Ramos (cell line): Measurements from ENCODE around the gene NADSYN1.
"Not testable (repeated sequence)": the region's sequence is repeated elsewhere in the genome, so short reads cannot be mapped to it uniquely, and the experiment has no call there.

Experiments used
- in situ Hi-C: fragments of 300-500 bp; cut with MboI; formaldehyde crosslinking; loops from one replicate; pipeline ENCODE4 v1.14.3; 2022; ENCODE audit warnings: low sequenced_read_pairs; ENCODE audit not compliant: unreplicated experiment

NADSYN1 gene

GRCh38 chr11:71453037-71453917, at the start of gene NADSYN1:
Gene NADSYN1, plus strand, starts transcription at chr11:71453203. Its CDS starts 94 bp downstream, at chr11:71453297.
- in situ Hi-C loops, result no loop called here

- in situ Hi-C loops, result no loop called here
Observed at GRCh38 chr11:71404209-71404608, 48.8 kb upstream of the NADSYN1 start.

DNA sequence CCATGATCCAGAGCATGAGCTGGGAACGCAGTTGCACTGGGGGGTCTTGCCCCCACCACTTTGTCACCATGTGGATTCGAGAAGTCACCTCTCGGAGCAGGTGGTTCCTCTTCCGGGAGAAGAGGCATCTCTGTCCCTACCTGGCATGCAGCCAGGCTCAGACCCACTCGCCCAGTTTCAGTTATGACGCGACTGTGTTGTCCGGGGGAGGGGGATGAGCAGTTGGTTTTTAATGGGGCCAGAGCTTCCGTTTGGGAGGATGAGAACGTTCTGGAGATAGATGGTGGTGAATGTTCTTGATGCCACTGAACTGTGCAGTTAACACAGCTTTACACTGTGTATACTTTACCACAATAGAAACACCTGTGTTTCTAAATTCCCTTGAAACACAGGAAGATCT, 46.3 kb upstream of the NADSYN1 start:
- in situ Hi-C loops, result no loop called here

DNA sequence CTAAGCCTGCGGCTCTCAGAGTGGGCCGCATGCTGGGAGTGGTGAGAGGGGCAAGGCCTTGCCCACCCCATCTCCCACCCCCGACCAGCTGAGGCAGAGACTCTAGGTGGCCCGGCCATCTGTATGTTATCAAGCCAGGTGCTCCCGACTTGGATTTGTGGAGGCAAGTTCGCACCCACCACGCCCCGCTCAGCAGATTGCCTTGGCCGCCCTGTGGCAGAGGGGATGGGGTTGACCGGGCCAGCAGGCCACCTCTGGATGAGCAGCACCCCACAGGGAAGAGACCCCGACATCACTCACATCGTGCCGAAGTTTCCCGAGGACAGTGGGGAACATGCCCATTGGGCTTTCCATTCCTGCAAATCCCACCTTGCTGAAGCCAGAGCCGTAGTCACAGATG, 45.6 kb upstream of the NADSYN1 start:
- in situ Hi-C loops, result no loop called here

DNA sequence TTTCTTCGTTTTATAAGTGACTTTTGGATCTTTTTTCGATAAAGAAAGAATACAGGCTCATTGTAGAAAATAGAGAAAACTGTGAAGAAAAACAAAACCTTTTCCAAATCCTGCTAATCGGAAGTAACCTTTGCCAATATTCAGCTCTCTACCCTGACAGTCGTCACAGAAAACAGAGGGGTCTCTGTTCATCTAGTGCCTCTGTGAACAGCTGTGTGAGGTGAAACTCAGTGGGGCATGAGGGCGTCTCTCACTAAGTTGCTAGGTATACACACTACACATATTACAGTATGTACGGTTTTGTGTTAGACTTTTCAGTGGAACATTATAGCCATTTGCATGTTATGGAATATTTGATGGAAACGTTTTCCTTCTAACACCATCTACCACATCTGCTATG, 44.2 kb upstream of the NADSYN1 start:
- in situ Hi-C loops, result no loop called here

DNA sequence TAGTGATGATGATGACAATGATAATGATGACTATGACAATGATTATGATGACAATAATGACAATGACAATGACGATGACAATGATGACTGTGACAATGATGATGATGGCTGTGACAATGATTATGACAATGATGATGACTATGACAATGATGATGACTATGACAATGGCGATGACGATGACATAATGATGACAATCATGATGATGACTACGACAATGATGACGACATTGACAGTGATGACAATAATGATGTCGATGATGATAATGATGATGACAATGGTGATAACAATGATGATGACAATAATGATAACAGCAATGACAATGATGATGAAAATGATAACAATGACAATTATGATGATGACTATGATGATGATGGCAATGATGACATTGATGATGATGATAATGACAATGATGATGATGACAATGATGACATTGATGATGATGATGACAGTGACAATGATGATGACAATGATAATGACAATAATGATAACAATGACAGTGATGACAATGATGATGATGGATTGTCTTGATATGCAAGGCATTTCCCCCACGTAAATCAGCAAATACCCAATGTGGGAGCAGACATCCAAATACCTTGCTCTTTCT, 42.5 kb upstream of the NADSYN1 start:
- in situ Hi-C loops, result no loop called here

GRCh38 chr11:71414645-71415044, 38.4 kb upstream of the NADSYN1 start:
- in situ Hi-C loops, result loop anchor here (5.0 kb wide), 1 partner anchor 42 kb away; no protein-coding TSS in a partner anchor

DNA sequence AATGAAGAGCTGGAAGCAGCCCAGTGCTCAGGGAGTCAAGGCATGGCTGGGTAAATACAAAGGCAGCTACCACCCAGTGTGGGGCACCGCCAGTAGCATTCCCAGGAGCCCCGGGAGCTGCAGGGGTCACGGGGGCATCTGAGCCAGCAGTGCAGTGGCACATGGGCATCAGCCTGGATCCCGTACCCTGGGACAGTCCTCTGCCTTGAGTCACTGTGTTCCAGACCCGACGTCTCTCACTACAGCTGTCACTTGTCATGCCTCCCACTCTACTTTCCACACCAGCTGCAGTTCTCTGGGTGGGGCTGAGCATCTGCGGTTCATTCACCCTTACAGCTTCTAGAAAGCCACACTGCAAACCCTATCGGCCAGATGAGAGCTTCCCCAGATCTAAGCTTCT, 34.4 kb upstream of the NADSYN1 start:
- in situ Hi-C loops, result loop anchor here (5.0 kb wide), 1 partner anchor 46 kb away; no protein-coding TSS in a partner anchor

GRCh38 chr11:71420455-71421241, 32.4 kb upstream of the NADSYN1 start:
- in situ Hi-C loops, result no loop called here

GRCh38 chr11:71421392-71421950, 31.5 kb upstream of the NADSYN1 start:
- in situ Hi-C loops, result no loop called here

- in situ Hi-C loops, result not testable (repeated sequence)
Observed at GRCh38 chr11:71422318-71422717, 30.7 kb upstream of the NADSYN1 start.

DNA sequence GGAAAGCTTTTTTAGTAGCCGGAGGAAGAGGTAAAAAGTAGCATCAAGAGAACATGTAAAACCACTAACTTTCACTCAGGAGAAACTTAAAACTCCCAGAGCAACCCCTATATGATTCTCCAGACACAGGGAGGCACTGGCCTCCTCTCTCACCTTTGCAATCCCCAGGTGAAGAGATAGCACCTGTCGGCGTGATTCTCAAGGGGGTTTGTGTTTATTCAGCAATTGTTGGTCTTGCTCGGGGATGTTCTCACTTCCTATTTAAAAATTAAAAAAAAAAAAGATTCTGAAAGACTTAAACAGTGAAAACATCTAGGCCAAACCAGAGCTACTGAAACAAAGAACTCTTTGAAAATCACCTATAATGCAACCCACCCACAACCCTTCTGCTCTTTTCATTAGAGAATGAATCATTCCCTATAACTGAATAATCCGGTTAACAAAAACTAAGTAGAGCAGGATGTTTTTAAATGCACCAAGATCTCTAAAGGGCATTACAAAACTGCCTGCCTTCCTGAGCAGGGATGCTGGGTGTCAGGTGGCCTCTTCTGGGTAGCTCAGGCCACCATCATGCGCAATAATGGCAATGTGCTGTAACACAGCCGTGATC, 29.7 kb upstream of the NADSYN1 start:
- in situ Hi-C loops, result no loop called here

GRCh38 chr11:71425409-71425808, 27.6 kb upstream of the NADSYN1 start:
- in situ Hi-C loops, result no loop called here

DNA sequence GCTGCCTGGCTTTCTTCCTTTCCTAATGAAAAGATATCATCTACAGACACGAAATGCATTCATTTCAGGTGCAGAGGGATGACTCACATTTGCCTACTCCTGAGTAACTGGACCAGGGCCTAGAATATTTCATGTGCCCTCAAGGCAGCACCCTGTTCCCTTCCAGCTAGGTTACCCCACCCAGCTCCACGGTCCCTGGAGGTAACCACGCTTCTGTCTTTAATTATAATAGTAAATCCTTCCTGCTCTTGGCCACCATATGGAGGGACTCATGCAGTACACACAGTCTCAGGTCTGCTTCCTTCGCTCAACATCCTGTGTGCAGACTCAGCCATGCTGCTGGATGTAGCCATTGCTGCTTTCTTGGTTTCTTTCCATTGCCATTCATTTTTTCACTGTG, 27.1 kb upstream of the NADSYN1 start:
- in situ Hi-C loops, result no loop called here

DNA sequence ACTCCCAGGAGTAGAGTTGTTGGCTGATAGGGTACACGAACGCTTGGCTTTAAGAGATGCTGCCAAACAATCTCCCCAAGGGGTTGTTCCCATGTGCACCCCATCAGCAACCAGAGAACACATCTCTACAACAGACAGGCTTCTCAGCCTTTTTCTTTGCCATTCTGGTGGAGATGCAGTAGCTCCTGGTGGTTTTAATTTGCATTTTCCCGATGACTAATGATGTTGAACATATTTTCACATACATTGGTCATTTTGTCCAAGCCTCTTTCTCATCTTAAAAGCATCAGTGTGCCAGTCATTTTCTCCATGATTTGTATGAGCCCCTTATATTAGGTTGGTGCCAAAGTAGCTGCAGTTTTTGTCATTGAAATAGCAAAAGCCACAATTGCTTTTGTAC, 26.6 kb upstream of the NADSYN1 start:
- in situ Hi-C loops, result no loop called here

DNA sequence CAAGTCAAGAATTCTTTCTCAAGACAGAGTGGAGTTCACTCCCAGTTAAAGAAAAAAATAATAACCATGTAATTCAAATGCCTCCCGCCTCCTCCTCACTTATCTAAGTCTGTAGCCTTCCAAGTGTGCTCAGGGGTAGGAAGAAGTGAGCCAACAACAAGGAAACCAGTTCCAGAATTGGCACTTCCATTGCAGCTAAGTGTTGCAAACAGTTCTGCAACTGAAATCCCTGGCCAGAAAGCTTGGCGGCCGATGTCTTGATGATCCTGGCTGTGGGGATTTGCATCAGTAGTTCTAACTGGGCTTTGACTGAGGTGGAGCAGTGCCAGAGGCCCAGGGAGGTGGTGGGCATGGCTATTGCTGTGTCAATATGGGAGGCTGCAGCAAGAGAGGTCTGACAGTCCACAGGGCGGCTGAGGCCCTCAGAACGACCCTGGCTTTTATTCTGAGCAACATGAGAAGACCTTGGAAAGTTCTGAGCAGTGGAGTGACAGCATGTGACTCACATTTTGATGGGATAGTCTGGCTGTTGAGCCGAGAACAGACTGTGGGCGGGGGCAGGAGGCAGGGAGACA, 24.1 kb upstream of the NADSYN1 start:
- in situ Hi-C loops, result no loop called here

DNA sequence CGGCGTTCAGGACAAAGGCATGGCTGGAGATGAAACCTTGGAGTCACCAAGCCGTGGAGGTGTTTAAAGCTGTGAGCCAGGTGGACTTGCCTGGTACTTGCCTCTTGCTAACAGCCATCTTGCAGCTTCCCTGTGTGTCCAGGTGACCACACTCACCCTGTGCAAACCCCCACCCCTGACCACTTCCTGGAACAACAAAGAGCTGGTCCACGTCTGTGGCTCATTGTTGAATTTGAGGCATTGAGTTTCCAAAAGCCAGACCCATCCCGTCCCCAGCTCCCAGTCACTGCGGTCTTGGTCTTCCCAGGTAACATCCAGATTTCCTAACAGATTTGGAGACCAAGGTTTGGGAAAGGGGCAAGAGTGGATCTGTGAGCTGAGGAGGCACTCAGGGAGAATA, 23.3 kb upstream of the NADSYN1 start:
- in situ Hi-C loops, result no loop called here

DNA sequence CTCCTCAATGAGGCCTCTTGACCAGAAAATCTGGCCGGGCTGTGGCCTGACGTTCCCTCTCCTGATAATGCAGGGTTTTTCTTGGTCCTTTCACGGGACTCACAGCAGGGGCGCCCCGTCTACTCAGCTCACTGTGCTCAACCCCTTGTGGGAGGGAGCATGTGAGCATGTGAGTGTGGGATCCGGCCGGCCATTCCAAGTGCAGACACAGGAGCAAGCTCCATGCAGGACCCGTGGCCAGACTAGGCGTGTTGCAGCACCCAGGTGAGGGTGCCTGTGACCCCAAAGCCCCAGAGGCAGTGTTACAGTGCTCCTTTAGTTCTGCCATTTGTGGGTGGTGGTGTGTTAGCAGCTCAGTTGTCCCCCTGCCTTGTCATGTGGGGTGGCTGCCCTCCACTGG, 22.8 kb upstream of the NADSYN1 start:
- in situ Hi-C loops, result no loop called here

- in situ Hi-C loops, result no loop called here
Observed at GRCh38 chr11:71431271-71431670, 21.7 kb upstream of the NADSYN1 start.
